Non-pigmented ciliary epithelial cell (primary cell): ENCODE measurements around the gene PTPN21.

ENCODE experiments used
- DNase-seq: peaks from one replicate; pipeline ENCODE4 v3.0.0-alpha.2; 2010; ENCODE audit warnings: low read depth

Gene PTPN21

DNA sequence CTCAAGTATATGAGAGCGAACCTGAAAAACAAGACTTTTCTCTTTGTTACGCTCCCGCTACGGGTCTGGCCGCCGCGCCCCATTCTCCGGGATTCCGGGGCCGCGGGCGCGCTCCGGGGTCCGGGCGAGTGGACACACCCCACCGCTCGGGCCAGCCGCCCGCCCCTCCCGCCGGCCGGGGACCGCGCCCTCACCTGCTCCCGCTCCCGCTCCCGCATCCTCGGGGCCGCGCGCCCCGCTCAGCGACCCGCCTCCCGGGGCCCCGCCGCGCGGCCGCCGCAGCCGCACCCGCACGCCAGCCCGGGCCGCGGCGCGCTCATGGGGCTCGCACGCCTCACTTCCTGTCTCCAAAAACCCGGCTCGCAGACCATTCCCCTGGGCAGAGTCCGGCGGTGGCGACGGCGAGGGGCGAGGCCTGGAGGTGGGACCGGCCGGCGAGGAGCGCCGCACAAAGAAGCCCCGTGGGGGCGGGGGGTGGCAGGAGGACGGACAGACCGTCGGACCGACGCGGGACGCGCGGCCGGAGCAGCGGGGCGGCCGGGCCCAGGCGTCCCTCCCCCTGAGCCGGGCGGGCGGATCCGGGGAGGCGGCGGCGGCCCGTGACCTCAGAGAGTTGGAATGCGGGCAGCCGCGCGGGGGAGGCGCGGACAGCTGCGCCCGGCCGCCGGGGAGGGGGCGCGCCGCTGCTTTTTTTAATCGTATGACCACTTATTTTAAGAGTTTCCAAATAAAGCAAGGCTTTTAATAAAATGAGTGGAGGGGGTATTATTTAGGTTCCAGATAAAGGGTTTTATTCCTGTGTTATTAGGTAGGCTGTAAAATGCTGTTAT is at the start of gene PTPN21:
TSS of gene PTPN21 (minus strand) at position 551 of the 830 bp plus-strand sequence. CDS start 4,590 bp downstream, outside the sequence.
- no peak for DNase-seq

DNA sequence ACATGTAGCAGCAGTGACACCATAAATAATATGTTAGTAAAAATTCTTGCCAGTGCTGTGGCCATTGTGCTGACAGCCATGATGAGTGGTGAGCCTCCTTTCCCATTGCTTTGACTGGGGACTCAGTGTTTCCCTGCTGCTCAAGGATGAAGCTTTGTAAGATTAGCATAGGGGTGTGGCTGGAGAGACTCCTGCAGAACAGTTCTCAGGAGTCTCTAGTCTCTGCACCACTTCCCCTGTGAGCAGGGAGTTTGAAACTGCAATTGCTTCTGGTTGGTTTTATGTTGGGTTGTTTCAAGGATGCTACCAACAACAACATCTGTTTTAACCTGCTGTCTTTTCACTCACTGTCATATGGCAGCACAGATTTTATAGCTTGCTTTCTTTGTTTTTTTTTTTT is 49.4 kb upstream of the PTPN21 start:
- DNase-seq = no peak

DNA sequence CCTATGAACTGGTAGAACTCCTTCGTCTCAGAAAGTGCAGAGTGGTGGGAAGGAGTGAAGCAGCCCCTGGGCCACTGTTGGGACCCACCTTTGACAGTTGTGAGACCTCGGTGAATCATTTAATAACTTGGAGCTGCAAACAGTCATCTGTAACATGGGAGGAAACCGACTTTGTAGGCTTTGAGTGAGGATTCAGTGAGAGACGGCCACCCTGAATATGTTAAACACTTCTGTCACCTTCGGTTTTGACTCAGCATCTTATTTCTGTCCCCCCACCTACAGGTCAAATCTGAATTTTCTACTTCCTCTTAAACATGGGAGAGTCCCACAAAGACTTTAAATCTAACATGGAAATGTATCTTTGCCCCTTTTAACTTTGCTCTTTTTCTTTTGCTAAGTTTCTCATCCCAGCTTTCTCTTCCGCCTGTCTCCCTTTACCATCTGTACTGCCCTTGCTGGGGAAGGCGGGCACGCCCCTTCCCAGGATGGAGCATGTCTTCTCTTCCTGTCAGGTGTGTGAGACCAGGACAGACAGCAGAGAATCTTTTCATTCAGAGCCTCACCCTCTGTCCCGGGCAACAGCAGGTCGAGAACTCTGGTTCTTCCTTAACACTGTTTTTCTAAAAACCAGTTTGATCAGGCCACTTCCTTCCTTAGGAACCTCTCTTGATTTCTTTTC is 45.1 kb upstream of the PTPN21 start:
- no peak for DNase-seq

DNA sequence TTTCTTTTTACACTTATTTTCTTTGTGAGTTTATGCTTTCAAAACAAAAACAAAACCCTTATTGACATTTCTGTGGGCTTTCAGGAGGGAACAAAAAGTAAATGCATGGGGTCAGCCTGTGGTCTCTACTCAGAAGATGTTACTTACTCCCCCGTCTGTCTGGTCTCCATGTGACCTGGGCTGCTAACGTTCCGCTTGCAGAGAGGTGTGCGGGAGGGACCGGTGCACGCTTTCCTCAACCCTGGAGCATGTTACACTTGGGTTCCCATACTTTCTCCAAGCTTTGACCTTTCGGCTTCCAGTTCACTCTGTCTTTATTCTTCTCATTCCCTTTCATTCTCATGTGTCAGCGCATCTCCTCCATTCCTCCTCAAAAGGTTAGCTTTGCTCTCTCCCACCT is 44.5 kb upstream of the PTPN21 start:
- DNase-seq = no peak

DNA sequence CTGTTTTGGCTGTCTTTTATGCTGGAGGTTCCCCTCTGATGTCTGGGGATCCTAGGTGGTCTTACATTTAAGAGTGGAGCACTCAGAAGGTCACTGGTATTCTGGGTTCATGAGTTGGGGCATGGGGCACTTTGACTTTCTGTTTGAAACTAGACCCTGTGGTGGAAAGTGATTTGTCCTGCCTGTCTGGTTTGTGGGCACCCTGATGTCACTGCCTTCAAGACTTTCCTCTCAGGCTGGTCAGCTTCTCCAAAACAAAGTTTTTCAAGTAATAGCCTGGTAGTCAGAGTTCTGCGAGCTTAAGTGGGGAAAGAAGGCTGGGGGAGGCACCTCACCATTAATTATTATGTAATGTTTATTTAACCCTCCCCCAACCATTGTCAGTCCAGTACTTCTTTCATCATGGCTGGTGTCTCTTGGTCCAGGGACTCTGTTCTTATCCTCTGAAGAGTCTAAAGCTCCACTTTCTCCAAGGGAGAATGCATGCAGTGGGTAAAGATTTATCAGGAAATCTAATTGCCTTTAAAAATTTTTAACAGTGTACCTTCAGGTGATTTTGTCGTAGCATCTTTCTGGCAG is 43.4 kb upstream of the PTPN21 start:
- no peak for DNase-seq

DNA sequence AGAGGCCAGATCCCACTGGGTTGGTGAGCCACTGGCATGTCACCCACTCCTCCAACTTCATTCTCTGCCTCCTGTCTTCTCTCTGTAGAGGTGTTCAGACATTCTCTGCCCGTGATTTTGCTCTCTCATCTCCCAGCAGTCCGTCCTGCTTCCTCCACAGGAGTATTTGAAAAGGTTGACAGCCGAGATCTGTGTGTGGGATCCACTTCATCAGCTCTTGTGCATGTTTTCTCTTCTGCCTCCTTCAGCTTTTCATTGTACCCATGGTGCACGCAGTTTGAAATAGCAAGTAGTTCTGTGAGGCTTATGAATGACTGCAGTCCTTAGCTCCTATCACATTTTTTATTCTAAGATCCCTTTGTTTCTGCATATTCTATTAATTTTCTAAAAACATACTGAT is 42.8 kb upstream of the PTPN21 start:
- no peak for DNase-seq

DNA sequence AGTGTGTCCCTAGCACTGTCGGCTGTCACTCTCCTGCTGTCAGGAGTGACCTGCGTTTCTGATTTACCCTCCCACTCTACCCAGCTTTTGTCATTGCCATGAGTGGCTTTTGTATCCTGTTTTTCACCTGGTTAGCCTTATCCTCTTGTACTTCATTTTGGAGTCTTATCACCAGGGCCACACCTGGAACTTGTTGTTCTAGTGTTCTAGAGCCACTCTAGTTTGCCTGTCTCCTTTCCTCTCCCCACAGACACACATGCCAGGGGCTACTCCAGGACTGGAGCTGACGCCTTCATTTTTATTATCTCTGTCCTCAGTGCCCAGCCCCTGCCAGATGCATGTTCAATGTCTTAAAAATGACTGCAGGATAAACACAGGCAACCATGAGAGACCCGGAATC is 42.2 kb upstream of the PTPN21 start:
- no peak for DNase-seq

DNA sequence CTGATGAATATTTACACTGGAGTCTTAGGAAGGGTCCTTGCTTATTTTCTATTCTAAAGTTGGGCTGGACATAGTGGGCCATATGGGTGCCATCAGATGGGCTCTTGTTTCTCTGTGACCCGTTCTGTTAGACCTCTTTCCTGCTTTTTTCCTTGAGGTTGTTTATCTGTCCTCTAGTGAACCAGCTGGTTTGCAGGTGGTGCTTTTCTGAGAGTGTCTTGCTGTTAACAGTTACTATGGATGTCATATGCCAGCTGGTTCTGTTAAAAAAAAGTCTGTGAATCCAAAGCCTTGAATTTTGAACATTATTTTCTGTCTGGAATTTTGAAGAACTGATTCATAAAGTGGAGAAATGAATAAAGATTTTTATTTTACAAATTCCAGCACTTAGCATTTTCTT is 37.2 kb upstream of the PTPN21 start:
- no peak for DNase-seq

DNA sequence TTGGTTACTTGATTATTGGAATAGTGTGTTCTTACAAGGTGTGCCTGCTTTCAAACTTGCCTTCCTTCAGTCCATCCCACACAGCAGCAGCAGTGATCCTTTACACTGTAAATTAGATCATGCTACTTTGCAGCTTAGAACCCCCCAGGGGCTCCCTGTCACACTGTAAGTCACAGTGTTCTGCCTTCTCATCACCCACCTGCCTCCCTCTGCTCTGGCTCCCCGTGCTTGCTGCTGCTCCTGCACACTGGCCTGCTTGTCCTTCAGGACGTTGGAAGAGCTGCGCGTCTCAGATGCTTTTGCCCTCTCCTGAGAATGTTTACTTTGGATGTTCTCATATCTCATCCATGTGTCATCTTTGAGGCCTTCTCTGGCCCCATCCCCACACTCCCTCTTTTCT is 35.4 kb upstream of the PTPN21 start:
- no peak for DNase-seq

DNA sequence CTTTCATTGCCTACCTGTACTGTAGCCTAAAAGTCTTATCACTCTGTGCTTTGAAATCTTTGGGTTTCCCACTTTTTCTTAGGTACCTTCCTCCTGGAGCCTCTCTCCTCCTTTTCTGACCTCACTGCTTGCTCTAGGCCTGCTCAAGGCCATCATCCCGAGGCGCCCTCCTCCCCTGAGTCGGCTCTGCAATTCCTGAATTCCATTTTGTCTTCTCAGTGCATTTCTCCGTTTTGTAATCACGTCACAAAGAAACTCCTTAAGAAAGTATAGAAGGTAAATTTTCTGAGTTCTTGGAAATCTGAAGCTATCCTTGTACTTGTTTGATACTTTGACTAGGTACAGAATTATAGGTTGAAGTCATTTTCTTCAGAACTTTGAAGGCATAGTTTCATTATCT is 33.3 kb upstream of the PTPN21 start:
- no peak for DNase-seq

DNA sequence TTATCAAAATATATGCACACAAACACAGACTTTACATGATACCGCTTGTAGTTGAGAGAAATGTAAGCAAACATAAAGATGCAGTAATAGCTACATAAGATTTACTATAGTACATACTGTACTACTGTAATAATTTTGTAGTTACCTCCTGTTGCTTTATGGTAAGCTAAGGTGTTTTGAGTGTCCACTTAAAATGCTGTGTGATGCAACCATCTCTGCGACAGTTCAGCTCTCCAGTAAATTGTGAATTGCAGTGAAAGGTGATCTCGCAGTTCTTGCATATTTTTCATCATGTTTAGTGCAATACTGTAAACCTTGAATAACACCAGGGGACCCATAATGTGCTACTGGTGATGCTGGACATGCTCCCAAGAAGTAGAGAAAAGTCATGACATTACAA is 29.6 kb upstream of the PTPN21 start:
- no peak for DNase-seq

DNA sequence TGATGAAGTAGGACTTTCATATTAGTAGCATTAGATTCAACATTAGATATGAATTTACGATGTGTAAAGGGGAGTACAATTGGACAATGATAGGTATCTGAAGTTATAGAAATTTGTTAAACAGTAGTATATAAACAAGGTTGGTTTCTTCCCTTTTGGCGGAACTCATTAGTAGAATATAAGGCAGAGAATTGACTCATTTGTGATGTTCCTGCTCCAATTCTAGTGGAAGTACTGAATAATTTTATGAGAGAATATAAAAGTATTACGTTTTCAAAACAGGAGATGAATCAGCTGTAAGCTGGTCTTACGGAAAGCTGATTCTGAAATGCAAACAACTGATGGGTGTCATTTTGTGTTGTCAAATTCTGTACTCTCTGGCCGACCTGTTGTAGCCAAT is 21.4 kb upstream of the PTPN21 start:
- DNase-seq = no peak

DNA sequence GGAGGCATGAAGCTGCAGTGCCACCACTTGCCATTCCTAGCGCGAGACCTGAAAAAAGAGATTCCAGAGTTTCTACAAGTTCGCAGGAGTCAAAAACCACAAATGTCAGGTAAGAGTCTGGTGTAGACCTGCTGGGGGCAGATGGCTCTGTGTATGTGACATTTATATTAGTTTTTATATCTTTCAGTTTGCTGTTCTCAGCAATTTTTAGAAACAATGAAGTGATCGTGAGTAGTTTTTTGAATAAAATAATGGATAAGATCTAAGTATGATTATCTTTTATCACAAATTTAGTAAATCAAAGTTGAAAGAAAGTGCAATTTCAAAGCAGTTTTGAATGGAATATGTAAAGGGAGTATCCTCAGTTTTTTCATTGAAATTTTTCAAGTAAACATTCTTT is 17.3 kb upstream of the PTPN21 start:
- DNase-seq = no peak

DNA sequence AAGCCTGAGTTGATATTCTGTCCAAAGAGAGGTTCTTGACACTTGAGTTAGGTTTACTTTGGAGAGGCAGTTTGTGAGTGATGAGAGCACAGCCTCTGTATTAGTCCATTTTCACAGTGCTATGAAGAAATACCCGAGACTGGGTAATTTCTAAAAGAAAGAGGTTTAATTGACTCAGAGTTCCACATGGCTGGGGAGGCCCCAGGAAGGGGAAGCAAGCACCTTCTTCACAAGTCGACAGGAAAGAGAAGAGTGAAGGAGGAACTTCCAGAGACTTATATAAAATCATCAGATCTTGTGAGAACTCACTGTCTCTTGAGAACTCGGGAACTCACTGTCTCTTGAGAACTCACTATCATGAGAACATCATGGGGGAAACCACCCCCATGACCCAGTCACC is 13.4 kb upstream of the PTPN21 start:
- no peak for DNase-seq

DNA sequence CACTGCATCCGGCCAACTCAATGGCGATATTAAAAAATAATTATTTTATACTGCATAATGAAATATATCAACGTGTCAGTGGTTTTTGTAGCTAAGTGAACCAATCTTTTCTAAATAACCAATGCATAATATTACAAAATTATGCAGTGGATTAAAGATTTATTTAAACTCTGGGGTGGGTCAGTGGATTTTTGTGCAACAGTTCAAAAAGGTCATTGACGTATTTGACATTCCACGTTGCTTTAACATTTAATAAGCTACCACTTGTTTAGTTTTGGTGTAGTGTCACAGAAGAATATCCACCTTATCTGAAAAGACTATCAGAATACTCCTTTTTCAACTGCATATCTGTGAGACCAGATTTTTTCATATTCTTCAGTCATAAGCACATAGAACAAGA is 10.6 kb upstream of the PTPN21 start:
- DNase-seq = no peak

DNA sequence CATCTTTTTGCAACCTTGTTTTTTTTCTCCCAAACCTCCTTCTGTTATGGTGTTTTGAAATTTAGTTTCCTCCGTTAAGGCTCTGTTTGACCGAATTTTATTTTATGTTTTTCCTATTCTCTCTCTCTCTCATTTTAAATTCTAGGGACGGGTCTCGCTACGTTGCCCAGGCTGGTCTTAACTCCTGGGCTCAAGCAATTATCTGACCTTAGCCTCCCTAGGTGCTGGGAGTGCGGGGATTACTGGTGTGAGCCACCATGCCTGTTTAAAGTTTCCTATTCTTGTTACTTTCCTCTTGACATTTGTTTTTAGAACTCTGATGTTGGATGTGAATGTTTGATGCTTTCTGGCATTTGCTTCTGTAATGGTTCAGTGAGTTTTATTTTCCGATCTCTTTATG is 9.0 kb upstream of the PTPN21 start:
- no peak for DNase-seq

DNA sequence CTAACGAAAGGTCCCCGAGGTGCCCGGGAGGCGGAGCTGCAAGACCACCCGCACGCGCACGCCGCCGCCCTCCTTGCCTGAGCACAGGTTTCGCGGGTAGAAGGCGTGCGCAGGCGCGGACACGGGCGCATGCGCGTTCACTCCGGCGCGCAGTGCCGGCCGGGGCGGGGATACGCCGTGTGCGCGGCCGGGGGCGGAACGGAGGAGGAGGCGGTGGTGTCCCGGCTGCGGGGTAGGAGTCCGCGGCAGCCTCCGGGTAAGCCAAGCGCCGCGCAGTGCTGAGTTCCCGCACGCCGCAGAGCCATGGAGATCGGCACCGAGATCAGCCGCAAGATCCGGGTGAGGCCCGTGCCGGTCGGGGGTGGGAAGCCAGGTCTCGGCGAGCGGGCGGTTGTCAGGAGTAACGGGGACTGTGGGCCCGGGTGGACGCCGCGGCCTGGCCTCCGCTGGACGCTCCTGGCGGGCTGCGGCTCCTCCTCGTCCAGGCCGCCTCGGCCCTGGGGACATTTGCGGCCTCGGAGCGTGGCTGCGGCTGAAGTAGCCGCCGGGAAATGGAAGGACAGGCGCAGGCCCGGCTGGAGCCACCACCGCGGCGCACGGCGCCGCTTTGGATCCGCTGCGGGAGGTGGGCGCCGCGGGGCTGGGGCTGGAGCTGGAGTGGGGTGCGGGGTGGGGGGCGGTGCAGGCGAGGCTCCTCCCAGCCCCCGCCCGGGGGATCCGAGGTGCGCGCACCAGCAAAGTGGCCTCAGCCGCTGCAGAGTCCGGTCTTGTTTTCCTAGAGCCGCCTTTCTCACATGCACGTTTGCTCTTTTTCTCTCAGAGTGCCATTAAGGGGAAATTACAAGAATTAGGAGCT is 8.3 kb upstream of the PTPN21 start, which contains the start of gene ZC3H14:
TSS of gene ZC3H14 (plus strand) at position 207 of the 856 bp plus-strand sequence. CDS start at position 304, 97 bp downstream.
- DNase-seq = no peak

DNA sequence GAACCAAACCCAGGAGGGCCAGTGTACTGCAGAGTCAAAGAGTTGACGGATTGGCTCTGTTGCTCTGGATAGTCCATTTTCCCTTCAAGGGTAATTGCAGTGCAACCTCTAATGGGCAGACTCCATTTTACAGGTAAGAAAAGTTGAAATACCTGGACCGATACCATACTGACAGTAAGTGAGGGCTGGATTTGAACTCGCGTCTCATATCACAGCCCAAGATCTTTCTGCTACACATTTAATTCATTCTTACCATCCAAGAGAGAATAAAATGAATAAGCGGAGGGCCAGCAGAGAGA is 7.7 kb upstream of the PTPN21 start:
- DNase-seq = no peak

DNA sequence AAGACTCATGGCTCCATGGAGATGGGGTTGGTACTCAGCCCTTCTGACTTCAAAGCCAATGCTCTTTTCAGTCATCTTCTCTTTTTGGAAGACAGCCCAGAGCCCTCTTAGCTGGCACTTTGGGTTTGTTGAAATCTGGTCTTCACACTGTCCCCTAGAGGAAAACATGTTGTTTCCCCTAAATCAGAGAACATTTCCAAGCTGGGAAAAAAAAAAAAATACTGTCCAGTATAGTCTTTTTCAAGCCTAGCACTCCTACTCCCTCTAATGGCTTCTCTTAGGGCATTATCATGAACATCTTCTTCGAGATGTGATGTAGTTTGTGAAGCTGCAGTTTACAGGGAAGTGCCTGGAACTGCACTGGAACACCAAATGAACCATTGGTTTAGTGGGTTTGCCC is 5.0 kb upstream of the PTPN21 start:
- no peak for DNase-seq

DNA sequence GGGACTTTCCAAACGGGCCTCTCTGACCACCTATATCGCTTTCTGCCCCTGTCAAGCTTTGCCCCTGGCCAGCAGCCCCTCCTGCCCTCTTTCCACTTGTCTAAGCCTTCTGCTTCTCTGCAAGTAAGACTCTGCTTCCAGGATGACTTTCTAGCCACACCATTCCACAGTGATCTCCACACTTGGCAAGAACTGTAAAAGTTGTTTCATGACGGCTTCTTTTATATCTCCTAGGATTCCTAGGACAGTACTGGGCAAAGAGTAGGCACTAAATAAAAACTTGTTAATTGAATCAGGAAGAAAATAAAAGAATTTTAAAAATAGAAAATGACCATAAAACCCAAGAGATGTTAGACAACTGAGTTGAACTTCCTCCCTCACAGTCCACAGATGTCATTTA is 1.8 kb upstream of the PTPN21 start:
- no peak for DNase-seq

DNA sequence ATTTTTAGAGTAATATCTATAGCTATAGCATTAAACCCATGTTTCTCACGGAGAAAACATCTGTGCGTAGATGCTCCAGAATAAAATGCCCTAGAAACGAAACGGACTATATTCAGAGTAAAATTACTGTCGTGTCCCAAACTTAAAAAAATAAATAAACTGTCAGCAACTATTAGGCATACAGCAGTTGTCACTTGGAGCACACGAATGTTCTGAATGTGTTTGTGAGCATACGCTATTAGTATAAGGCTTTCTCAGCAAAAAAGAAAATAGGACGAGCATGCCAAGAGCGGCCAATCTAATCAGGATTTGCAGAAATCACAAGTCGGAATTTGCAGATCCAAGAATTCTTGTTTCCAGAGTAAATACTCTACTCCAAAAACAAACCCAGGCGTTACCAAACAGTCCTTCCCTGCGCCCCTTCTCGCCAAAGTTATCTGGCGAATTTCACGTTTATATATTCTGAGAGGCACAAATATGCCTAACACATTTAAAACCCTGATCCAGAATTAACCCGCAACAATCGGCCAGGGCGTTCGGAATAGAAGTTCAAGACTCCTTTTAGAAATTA is 836 bp downstream of the PTPN21 start:
- DNase-seq = no peak

DNA sequence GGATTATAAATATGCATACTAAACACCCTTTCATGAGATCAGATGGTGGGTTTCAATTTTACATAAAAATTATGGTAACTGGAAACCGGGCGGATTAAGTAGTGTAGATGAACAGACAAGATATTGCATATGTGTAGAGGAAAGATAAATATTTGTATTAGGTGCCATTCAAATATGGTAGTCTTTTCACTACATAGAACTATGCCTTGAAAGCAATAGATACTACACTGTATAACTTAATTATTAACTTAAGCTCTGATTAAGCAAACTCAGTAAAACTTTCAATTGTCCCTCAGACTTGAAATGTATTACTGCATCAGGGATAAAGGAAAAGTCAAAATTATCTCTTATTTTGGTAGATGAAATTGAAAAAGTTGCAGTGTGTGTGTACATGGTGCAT is 1.9 kb downstream of the PTPN21 start:
- no peak for DNase-seq
